NCI-H1105 (cell line): ENCODE measurements around the gene MOG.

Experiments
- DNase-seq: peaks from one replicate; lab custom pipeline; 2025; lab: John Stamatoyannopoulos, UW

MOG gene

DNA sequence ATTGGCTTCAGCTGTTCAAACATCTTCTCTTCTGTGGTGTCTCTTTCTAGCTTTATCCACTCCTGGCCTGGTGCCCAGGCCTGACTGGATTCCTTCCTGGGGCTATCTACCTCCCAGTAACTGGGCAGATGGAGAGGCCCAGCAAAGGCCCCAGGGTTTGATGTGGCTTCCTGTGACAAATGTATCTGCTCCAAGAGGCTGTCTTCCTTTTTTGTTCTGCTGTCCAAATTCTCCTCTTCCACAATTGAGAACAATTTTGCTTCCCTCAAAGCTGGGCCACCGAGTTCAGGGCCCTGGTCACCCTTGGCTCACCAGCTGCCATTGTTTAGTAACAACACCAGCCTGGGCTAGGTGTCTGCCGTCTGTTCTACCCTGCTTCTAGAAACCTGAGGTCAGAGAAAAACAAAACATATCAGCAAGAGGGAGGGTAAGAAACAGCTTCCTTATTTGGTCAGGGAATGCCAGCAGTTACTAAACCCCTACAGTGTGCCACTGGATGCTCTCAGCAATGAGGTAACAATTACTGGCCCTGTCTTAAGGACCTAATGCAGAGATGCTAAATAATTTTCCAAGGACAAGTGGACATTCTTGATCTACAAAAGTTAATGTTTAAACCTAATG is 20.2 kb downstream of the MOG start:
- no peak for DNase-seq

DNA sequence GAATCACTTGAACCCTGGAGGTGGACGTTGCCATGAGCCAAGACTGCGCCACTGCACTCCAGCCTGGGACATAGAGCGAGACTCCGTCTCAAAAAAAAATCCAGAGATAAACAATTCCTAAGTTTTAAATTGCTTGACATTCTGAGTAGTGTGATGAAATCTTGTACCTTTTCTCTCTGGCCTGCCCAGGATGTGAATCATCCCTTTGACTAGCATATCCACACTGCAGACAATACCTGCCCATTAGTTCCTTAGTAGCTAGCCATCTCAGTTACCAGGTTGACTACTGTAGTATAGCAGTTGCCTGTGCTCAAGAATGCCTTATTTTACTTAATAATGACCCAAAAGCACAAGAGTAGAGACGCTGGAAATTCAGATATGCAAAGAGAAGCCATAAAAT is 21.2 kb downstream of the MOG start:
- DNase-seq, result no peak

DNA sequence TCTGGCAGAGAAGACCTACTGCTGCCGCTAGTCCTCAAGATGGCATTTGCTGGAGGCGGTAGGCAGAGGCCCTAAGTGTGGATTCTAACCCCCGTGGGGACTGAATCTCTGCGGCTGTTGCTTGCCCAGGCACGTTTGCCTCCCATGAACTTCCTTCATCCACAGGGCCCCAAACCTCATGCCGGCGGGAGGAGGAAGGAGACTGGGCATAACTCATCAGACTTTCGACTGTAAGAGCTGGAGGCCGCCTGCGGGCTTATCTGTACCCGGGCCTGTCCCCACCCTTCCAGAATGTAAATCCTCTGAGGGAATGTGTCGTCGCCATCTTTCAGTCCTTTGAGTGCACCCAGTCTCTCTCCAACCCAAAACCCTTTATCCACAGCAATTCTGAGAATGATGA is 23.1 kb downstream of the MOG start:
- DNase-seq, result no peak

DNA sequence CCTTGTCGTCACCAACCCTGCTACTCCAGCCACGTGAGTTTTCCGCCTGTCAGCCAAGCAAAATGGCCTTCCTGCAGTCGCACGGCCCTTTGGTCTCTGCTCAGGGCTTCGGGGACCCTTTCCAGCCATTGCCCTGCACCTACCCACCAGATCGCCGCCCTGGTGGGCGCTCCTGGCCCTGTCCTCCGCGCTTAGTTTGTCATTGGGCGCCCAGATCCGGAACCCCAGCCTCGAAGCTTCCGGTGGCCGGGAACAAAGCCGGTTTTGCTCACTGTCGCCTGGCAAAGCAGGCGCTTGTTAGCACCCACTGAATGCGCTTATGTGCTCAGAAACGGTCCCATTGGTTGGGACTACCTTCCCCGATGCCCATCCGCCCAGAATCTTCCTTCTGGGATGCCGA is 23.5 kb downstream of the MOG start:
- DNase-seq, result no peak

GRCh38 chr6:29680904-29681303 is 24.0 kb downstream of the MOG start, which contains the start of gene ZFP57:
Gene ZFP57 (minus strand): TSS chr6:29681152. CDS start chr6:29677003, 4,149 bp downstream.
- DNase-seq, result no peak

- DNase-seq, result no peak
These were observed 24.9 kb downstream of the MOG start for GRCh38 chr6:29681811-29682210.

GRCh38 chr6:29685718-29686326 is 28.9 kb downstream of the MOG start:
- DNase-seq, result no peak

DNA sequence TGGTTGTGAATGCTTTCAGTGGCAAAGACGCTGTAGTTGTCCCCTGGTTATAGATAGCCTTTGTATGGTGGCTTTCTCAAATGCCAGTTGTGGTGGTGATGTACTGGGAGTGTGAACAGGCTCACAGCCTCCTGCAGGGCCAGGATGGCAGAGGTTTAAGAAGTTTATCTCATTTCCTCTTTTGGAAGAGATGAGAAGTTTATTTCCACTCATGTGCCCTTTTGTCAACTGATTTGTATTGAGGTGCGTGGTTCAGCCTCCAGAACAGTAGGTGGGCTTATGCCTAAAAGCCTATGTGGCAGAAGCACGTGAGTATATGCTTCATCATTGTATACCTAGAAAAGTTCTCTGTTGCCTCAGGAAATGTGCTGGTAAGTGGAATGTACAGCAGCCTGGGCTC is 37.7 kb downstream of the MOG start:
- no peak for DNase-seq

DNA sequence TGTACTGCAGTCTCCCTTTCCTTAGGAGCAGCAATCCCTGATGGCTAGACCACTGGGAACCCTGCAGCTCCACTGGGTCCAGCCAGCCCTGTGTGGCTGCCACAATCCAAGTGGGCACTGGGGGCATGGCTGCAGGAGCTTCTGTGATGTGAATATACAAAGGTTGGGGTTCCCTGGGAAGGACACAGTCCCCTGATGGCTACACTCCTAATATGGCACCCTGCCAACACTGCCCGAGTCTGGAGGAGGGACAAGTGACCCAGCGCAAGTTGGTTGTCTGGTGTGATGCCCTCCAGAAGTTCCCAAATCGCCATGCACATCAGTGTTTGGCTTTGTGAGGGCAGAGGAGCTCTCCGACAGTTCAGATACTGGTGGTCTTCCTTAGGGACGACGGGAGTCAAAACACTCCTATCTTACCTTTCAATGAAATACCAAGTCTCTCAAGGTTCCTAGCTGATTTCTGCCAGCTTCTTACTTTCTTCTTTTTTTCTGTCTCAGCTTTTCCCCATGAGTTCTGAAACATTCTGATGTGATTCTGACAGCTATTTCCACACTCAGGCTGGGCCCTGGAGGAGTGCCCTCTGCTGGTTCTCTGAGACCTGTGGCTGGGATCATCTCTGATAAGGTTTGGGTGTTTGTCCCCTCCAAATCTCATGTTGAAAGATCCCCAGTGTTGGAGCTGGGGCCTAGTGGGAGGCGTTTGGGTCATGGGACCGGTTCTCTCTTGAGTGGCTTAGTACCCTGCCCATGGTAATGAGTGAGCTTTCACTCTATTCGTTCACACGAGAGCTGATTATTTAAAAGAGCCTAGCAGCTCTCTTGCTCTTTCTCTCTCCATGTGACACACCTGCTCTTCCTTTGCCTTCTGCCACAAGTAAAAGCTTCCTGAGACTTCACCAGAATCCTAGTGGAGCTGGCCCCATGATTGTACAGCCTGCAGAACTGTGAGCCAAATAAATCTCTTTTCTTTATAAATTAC is 39.5 kb downstream of the MOG start:
- DNase-seq, result no peak

DNA sequence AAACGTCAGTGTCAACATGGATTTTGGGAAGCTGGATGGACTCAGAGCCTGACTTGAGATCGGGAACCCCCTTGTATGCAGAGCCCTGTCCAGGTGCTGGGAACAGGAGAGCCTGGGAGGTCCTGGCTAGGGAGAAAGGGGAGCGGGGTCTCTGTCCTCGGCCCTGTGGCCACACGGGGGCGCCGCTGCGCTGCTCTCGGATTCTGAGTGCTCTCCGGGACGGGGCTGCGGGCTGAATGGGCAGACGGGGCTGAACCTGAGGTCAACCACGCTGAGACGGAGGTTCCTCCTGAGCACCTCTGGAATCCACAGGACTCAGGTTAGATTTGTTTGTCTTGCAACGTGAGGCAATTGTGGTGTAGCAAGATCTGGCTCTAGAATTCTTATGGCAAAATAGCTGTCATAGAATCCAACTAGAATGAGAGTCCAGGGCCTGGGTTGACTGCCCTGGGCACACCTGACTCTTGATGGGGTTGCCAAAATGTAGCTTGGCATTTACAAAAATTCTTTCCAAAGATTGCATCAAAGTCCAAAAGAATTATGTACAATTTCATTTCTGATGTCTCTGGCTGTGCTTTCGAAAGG is 45.7 kb downstream of the MOG start:
- peak; percentile 28 for DNase-seq

GRCh38 chr6:29705389-29706231 is 48.7 kb downstream of the MOG start:
- DNase-seq, result peak; percentile 31

GRCh38 chr6:29708432-29709179 is 51.7 kb downstream of the MOG start:
- DNase-seq, result no peak

DNA sequence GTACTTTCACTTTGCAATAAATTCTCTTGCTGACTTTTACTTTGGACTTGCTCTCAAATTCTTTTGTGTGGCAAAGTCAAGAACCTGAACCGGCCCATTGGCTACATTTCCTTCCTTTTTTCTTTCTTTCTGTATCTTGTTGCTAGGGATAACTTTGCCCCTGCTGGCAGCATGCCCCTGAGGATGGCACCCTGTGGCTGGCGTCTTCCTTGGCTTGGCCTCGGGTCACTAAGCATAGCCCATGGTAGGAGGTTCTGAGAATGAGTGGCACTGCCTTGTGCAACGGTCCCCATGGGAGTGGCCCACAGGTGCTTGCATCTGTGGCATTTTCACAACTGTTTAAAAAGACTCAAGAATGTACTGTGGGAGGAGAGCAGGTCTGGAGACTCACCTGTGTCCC is 52.3 kb downstream of the MOG start:
- DNase-seq, result no peak

- DNase-seq, result no peak
These were observed 53.5 kb downstream of the MOG start for GRCh38 chr6:29710281-29710941.

DNA sequence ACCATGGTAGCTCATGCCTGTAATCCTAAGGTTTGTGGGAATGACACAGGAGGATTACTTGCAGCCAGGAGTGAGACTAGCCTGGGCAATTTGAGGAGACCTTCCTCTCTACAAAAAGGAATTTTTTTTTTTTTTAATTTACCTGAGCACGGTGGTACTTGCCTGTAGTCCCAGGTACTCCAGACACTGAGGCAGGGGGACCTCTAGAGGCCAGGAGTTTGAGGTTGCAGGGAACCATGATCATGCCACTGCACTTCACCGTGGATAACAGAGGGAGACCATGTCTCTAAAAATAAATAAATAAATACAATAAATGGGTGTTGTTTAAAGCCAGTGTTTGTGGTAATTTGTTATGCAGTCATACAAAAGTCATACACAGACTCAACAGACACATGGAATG is 64.0 kb downstream of the MOG start:
- DNase-seq, result no peak
